DND-41 (cell line): Measurements from ENCODE around the gene ICAM1.

Source experiments
- ATAC-seq: fragments of 200-7000 bp; cut with Tn5 transposase; 3 replicates; pipeline ENCODE4 v1.9.1; 2021; ENCODE audit warnings: low read depth; ENCODE audit not compliant: insufficient read depth
- DNase-seq: peaks from one replicate; pipeline ENCODE4 v3.0.0-alpha.2; 2020
- H2AFZ ChIP-seq: 2 replicates; pipeline ENCODE4 v1.6.0; 2012; ENCODE audit warnings: low read depth, low read length
- H3K27ac ChIP-seq: 2 replicates; pipeline ENCODE4 v1.5.1; 2012; ENCODE audit warnings: low read length, inconsistent platforms
- H3K27me3 ChIP-seq: fragments of 200-600 bp; sonication (generic); 2 replicates; pipeline ENCODE4 v1.6.0; 2012; ENCODE audit warnings: low read length, mild to moderate bottlenecking, inconsistent platforms; ENCODE audit not compliant: insufficient read depth, poor library complexity
- H3K36me3 ChIP-seq: 2 replicates; pipeline ENCODE4 v1.5.1; 2012; ENCODE audit warnings: low read length, inconsistent platforms; ENCODE audit not compliant: insufficient read depth
- H3K4me1 ChIP-seq: 2 replicates; pipeline ENCODE4 v1.5.1; 2012; ENCODE audit warnings: mild to moderate bottlenecking, low read length; ENCODE audit not compliant: insufficient read depth
- H3K4me2 ChIP-seq: 2 replicates; pipeline ENCODE4 v1.6.0; 2012; ENCODE audit warnings: mild to moderate bottlenecking, moderate library complexity, low read length, inconsistent platforms; ENCODE audit not compliant: insufficient read depth
- H3K4me3 ChIP-seq, 2 experiments: fragments of 200-600 bp in 1 of 2; shearing (Covaris generic) in 1 of 2; 2 replicates each; pipeline ENCODE4 v1.5.1; 2012 to 2016; ENCODE audit warnings: inconsistent platforms in 2 of 2, low read length in 2 of 2, mild to moderate bottlenecking in 2 of 2, low read depth in 1 of 2, moderate library complexity in 1 of 2
- H3K79me2 ChIP-seq: 2 replicates; pipeline ENCODE4 v1.6.0; 2012; ENCODE audit warnings: low read length, inconsistent platforms; ENCODE audit not compliant: insufficient read depth
- H3K9ac ChIP-seq: 2 replicates; pipeline ENCODE4 v1.6.0; 2012; ENCODE audit warnings: low read depth, mild to moderate bottlenecking, inconsistent platforms, low read length, moderate library complexity
- H3K9me3 ChIP-seq: 2 replicates; pipeline ENCODE4 v1.5.1; 2012; ENCODE audit warnings: low read length, moderate library complexity, mild to moderate bottlenecking, inconsistent platforms; ENCODE audit not compliant: insufficient read depth, severe bottlenecking
- H4K20me1 ChIP-seq: 2 replicates; pipeline ENCODE4 v1.6.0; 2012; ENCODE audit warnings: low read length; ENCODE audit not compliant: insufficient read depth
- CTCF ChIP-seq: IDR thresholded peaks from 2 replicates; pipeline ENCODE4 v1.5.1; 2012; ENCODE audit warnings: borderline replicate concordance, low read length, moderate library complexity, mild to moderate bottlenecking; ENCODE audit not compliant: poor library complexity, severe bottlenecking; ENCODE audit errors: extremely low read depth
- EZH2 ChIP-seq: IDR thresholded peaks from 3 replicates; pipeline ENCODE4 v1.6.1; 2012; ENCODE audit warnings: borderline replicate concordance, low read depth, mild to moderate bottlenecking, moderate library complexity, low read length, inconsistent platforms; ENCODE audit not compliant: severe bottlenecking

The ICAM1 gene

DNA sequence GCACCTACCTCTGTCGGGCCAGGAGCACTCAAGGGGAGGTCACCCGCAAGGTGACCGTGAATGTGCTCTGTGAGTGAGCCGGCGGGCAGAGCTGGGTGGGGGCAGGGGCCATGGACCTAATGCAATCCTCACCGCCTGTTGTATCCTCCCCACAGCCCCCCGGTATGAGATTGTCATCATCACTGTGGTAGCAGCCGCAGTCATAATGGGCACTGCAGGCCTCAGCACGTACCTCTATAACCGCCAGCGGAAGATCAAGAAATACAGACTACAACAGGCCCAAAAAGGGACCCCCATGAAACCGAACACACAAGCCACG lies 14.0 kb downstream of the ICAM1 start:
- Histone ChIP-seq H3K36me3 (peaks cover 17% of the 10 kb centered on the region), H3K4me2 (no peak overlapping the region), H3K79me2 (no peaks in the 10 kb centered on the region), H3K4me1 (peaks cover 23% of the 10 kb centered on the region), H3K9me3 (no peaks in the 10 kb centered on the region), H4K20me1 (no peaks in the 10 kb centered on the region), H3K27ac (no peak overlapping the region), H2AFZ (no peak overlapping the region), H3K27me3 (no peaks in the 10 kb centered on the region), H3K4me3 (no peak overlapping the region), H3K9ac (no peak overlapping the region)
- ATAC-seq (no peak), DNase-seq (no peak)
- TF ChIP-seq EZH2 (no peak), CTCF (no peak)

DNA sequence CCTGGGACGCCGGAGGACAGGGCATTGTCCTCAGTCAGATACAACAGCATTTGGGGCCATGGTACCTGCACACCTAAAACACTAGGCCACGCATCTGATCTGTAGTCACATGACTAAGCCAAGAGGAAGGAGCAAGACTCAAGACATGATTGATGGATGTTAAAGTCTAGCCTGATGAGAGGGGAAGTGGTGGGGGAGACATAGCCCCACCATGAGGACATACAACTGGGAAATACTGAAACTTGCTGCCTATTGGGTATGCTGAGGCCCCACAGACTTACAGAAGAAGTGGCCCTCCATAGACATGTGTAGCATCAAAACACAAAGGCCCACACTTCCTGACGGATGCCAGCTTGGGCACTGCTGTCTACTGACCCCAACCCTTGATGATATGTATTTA lies 14.5 kb downstream of the ICAM1 start:
- Histone ChIP-seq H3K36me3 (peaks cover 17% of the 10 kb centered on the region), H3K79me2 (no peaks in the 10 kb centered on the region), H3K4me1 (peaks cover 23% of the 10 kb centered on the region), H3K4me3 (no peak overlapping the region), H3K9ac (no peak overlapping the region), H3K27ac (no peak overlapping the region), H3K9me3 (no peaks in the 10 kb centered on the region), H4K20me1 (no peaks in the 10 kb centered on the region), H3K4me2 (no peak overlapping the region), H3K27me3 (no peaks in the 10 kb centered on the region), H2AFZ (no peak overlapping the region)
- DNase-seq (no peak), ATAC-seq (no peak)
- TF ChIP-seq EZH2 (no peak), CTCF (no peak)

GRCh38 chr19:10286803-10287737 lies 16.1 kb downstream of the ICAM1 start, which contains the start of gene ICAM4:
Gene ICAM4 (plus strand): TSS chr19:10286955. CDS start chr19:10287013, 58 bp downstream.
- no peaks in the 10 kb centered on the region for H3K79me2 ChIP-seq
- H3K9me3 ChIP-seq: no peaks in the 10 kb centered on the region
- H3K27me3 ChIP-seq: no peaks in the 10 kb centered on the region
- peaks cover 23% of the 10 kb centered on the region for H3K4me1 ChIP-seq
- DNase-seq (peak; percentile 67), ATAC-seq (peak; percentile 91)
- peak within 1 kb of the TSS; percentile 71 for H2AFZ ChIP-seq
- H3K27ac ChIP-seq: peak within 1 kb of the TSS; percentile 68
- no peaks in the 10 kb centered on the region for H4K20me1 ChIP-seq
- peak within 1 kb of the TSS; percentile 70 for H3K4me2 ChIP-seq
- TF ChIP-seq EZH2: no peak
- no peak for TF ChIP-seq CTCF
- peak within 1 kb of the TSS; percentile 51 for H3K9ac ChIP-seq
- peaks cover 17% of the 10 kb centered on the region for H3K36me3 ChIP-seq
- peak within 1 kb of the TSS; percentile 8 to 52; a peak in 3 of 4 replicates for H3K4me3 ChIP-seq
